Vagina (tissue), 2 donors: ENCODE measurements around the gene SGF29. TPM values are rescaled to one million over a fixed set of nuclear protein-coding genes. Genes with fewer than 3 reads are reported as not detected.
"Not testable (repeated sequence)": the region's sequence is repeated elsewhere in the genome, so short reads cannot be mapped to it uniquely, and the experiment has no call there.

Source experiments
- DNase-seq, 2 donors: peaks; one replicate each; pipeline ENCODE4 v3.0.0-alpha.2; 2017; ENCODE audit errors: extremely low spot score in 2 of 2
- H3K27ac ChIP-seq: fragments of 200-600 bp; sonication (generic); one replicate; pipeline ENCODE4 v1.5.1; 2019
- H3K27me3 ChIP-seq: fragments of 200-600 bp; sonication (generic); one replicate; pipeline ENCODE4 v1.5.1; 2019
- H3K36me3 ChIP-seq, 2 donors: fragments of 200-600 bp; sonication (generic); one replicate each; pipeline ENCODE4 v1.5.1; 2017 to 2019
- H3K4me1 ChIP-seq: fragments of 200-600 bp; sonication (generic); one replicate; pipeline ENCODE4 v1.5.1; 2019
- H3K4me3 ChIP-seq, 2 donors: fragments of 200-600 bp; sonication (generic); 1 replicate in 1 of 2; 2 replicates in 1 of 2; pipeline ENCODE4 v1.5.1; 2016 to 2019
- H3K9me3 ChIP-seq: fragments of 200-600 bp; sonication (generic); one replicate; pipeline ENCODE4 v1.5.1; 2019
- CTCF ChIP-seq, 3 experiments: fragments of 450-650 bp in 2 of 3; fragments of 200-600 bp in 1 of 3; sonication (generic) in 1 of 3; IDR thresholded peaks; one replicate each; pipeline ENCODE4 v1.5.1; 2017 to 2019; ENCODE audit warnings: antibody characterized with exemption in 3 of 3, mild to moderate bottlenecking in 2 of 3, moderate library complexity in 2 of 3
- POLR2A ChIP-seq, 2 donors: fragments of 450-650 bp; IDR thresholded peaks; one replicate each; pipeline ENCODE4 v1.6.1; 2017; ENCODE audit warnings: antibody characterized with exemption in 2 of 2, mild to moderate bottlenecking in 2 of 2, moderate library complexity in 2 of 2
- POLR2AphosphoS5 ChIP-seq, 2 donors: sonication (generic); formaldehyde crosslinking; IDR thresholded peaks; one replicate each; pipeline ENCODE4 v1.9.0; 2017; ENCODE audit warnings: antibody characterized with exemption in 2 of 2, mild to moderate bottlenecking in 2 of 2, low read depth in 1 of 2; ENCODE audit not compliant: insufficient read depth in 1 of 2
- intact Hi-C: fragments of 100-400 bp; cut with DNase I; formaldehyde crosslinking; loops from one replicate; pipeline ENCODE4 v1.15.1; 2023
- total RNA-seq: library from RNA; depleted of rRNA; stranded (reverse); fragments of >200 nt; gene quantifications from one replicate; pipeline ENCODE4 v1.2.3, GENCODE V29; 2016

SGF29 gene
- total RNA-seq, 1 donor from 2014 or later = 16.5 TPM

GRCh38 chr16:28592979-28593553 is 39.3 kb downstream of the SGF29 start:
- Histone ChIP-seq H3K4me1 (no peaks in the 10 kb centered on the region), H3K4me3 (no peak overlapping the region), H3K27ac (no peak overlapping the region), H3K9me3 (no peaks in the 10 kb centered on the region), H3K36me3 (peaks cover 0 to 31% of the 10 kb centered on the region in 2 donors), H3K27me3 (no peaks in the 10 kb centered on the region)
- intact Hi-C loops = no loop called here
- no peak for TF ChIP-seq POLR2AphosphoS5 (IDR thresholded peaks at IDR 0.05; ENCODE audit: insufficient read depth in 1 of 2, low read depth in 1 of 2)
- no peak for TF ChIP-seq CTCF (IDR thresholded peaks at IDR 0.05)
- TF ChIP-seq POLR2A (IDR thresholded peaks at IDR 0.05) = no peak
- DNase-seq = no peak

GRCh38 chr16:28595451-28595850 is 41.7 kb downstream of the SGF29 start:
- H3K27me3 ChIP-seq, H3K4me3 ChIP-seq, H3K4me1 ChIP-seq, H3K9me3 ChIP-seq, H3K27ac ChIP-seq, intact Hi-C loops, DNase-seq: not testable (repeated sequence)
- H3K36me3 ChIP-seq = peaks cover 0 to 11% of the 10 kb centered on the region in 2 donors

- intact Hi-C loops = no loop called here
- peaks cover 0 to 4% of the 10 kb centered on the region in 2 donors for H3K36me3 ChIP-seq
- TF ChIP-seq CTCF (IDR thresholded peaks at IDR 0.05) (no peak), POLR2AphosphoS5 (IDR thresholded peaks at IDR 0.05; ENCODE audit: insufficient read depth in 1 of 2, low read depth in 1 of 2) (no peak), POLR2A (IDR thresholded peaks at IDR 0.05) (no peak)
- no peaks in the 10 kb centered on the region for H3K4me1 ChIP-seq
- no peaks in the 10 kb centered on the region for H3K27me3 ChIP-seq
- H3K4me3 ChIP-seq = no peak overlapping the region
- H3K9me3 ChIP-seq = no peaks in the 10 kb centered on the region
- DNase-seq = no peak
- H3K27ac ChIP-seq = no peak overlapping the region
Measured at GRCh38 chr16:28596115-28596630, 42.5 kb downstream of the SGF29 start.

- no peaks in the 10 kb centered on the region for H3K27me3 ChIP-seq
- no peak within 1 kb of the TSS for H3K27ac ChIP-seq
- H3K36me3 ChIP-seq = no peaks in the 10 kb centered on the region
- TF ChIP-seq CTCF (IDR thresholded peaks at IDR 0.05) (no peak), POLR2A (IDR thresholded peaks at IDR 0.05) (no peak), POLR2AphosphoS5 (IDR thresholded peaks at IDR 0.05; ENCODE audit: insufficient read depth in 1 of 2, low read depth in 1 of 2) (no peak)
- intact Hi-C loops = no loop called here
- no peaks in the 10 kb centered on the region for H3K4me1 ChIP-seq
- H3K9me3 ChIP-seq = no peaks in the 10 kb centered on the region
- H3K4me3 ChIP-seq = no peak within 1 kb of the TSS
- no peak for DNase-seq
Measured at GRCh38 chr16:28596840-28597691, 43.3 kb downstream of the SGF29 start, which contains the start of gene SULT1A2. TSS of gene SULT1A2 (minus strand) at chr16:28597050. CDS start at chr16:28595930, 1,120 bp downstream.

GRCh38 chr16:28597692-28598261 is 44.1 kb downstream of the SGF29 start:
- Histone ChIP-seq H3K36me3 (no peaks in the 10 kb centered on the region), H3K4me3 (no peak overlapping the region), H3K27ac (no peak overlapping the region), H3K9me3 (no peaks in the 10 kb centered on the region), H3K4me1 (no peaks in the 10 kb centered on the region), H3K27me3 (no peaks in the 10 kb centered on the region)
- TF ChIP-seq CTCF (IDR thresholded peaks at IDR 0.05) = no peak
- no peak for TF ChIP-seq POLR2AphosphoS5 (IDR thresholded peaks at IDR 0.05; ENCODE audit: insufficient read depth in 1 of 2, low read depth in 1 of 2)
- TF ChIP-seq POLR2A (IDR thresholded peaks at IDR 0.05) = no peak
- intact Hi-C loops = no loop called here
- DNase-seq = no peak

GRCh38 chr16:28599377-28600285 is 45.9 kb downstream of the SGF29 start:
- DNase-seq, intact Hi-C loops, H3K27ac ChIP-seq, H3K4me3 ChIP-seq, H3K4me1 ChIP-seq, H3K27me3 ChIP-seq, H3K36me3 ChIP-seq, H3K9me3 ChIP-seq: not testable (repeated sequence)

GRCh38 chr16:28600965-28601364 is 47.2 kb downstream of the SGF29 start:
- H3K4me3 ChIP-seq, H3K27me3 ChIP-seq, intact Hi-C loops, H3K4me1 ChIP-seq, H3K36me3 ChIP-seq, DNase-seq, H3K27ac ChIP-seq, H3K9me3 ChIP-seq: not testable (repeated sequence)
